Activated T-cell treated with anti-CD3 and anti-CD28 coated beads, Interleukin-2, amount 50 U/mL, for 1 hour (primary cell): Measurements from ENCODE around the gene SF3B1.
"Not testable (repeated sequence)": the region's sequence is repeated elsewhere in the genome, so short reads cannot be mapped to it uniquely, and the experiment has no call there.

Experiments used
- DNase-seq: peaks from one replicate; pipeline ENCODE4 v3.0.0-alpha.2; 2020

The SF3B1 gene, protein sequence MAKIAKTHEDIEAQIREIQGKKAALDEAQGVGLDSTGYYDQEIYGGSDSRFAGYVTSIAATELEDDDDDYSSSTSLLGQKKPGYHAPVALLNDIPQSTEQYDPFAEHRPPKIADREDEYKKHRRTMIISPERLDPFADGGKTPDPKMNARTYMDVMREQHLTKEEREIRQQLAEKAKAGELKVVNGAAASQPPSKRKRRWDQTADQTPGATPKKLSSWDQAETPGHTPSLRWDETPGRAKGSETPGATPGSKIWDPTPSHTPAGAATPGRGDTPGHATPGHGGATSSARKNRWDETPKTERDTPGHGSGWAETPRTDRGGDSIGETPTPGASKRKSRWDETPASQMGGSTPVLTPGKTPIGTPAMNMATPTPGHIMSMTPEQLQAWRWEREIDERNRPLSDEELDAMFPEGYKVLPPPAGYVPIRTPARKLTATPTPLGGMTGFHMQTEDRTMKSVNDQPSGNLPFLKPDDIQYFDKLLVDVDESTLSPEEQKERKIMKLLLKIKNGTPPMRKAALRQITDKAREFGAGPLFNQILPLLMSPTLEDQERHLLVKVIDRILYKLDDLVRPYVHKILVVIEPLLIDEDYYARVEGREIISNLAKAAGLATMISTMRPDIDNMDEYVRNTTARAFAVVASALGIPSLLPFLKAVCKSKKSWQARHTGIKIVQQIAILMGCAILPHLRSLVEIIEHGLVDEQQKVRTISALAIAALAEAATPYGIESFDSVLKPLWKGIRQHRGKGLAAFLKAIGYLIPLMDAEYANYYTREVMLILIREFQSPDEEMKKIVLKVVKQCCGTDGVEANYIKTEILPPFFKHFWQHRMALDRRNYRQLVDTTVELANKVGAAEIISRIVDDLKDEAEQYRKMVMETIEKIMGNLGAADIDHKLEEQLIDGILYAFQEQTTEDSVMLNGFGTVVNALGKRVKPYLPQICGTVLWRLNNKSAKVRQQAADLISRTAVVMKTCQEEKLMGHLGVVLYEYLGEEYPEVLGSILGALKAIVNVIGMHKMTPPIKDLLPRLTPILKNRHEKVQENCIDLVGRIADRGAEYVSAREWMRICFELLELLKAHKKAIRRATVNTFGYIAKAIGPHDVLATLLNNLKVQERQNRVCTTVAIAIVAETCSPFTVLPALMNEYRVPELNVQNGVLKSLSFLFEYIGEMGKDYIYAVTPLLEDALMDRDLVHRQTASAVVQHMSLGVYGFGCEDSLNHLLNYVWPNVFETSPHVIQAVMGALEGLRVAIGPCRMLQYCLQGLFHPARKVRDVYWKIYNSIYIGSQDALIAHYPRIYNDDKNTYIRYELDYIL

DNA sequence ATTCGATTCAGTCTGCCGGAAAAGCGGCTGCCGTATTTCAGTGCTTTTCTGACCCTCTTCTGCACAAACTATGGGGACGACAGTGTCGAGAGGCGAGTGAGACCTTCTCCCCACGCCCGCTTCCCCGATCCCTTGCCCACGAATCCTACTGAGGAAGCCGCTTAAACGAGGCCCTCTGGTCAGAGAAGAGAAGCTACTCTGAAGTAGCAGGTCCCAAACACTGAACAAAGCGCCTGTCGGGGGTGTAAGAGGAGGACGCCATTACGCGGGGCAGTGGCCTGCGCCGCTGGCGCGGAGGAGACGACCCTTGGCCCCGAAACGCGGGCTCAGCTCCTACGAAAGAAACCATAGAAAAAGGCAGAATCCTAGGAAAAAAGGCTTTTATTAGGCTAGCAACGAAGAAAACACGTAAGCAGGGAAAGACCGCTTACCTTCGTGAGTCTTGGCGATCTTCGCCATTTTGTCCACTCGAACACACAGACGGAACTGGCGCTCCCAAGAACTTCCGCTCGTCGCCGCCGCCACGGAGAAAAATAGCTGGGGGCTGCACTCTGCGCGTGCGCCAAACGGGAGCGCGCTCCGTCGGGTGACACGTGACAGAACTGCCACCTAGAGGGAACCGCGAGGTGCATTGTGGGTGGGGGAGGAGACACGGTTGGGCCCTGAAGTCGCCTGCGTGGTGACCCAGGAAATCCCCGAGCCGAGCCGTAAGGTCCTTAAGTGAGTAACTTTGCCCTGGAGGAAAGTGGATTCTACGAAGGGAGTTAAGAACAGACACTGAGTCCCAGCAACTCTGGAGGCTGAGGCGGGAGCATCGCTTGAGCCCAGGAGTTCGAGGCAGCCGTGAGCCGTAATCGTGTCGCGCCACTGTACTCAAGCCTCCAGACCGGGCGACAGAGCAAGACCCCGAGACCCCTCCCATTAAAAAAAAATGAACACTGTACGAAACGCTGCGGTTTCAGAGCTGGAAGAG is at the start of gene SF3B1:
Gene SF3B1, minus strand, starts transcription at position 488 of the 973 bp plus-strand sequence. Its CDS starts 29 bp downstream, at position 459.
- peak; percentile 98 for DNase-seq

DNA sequence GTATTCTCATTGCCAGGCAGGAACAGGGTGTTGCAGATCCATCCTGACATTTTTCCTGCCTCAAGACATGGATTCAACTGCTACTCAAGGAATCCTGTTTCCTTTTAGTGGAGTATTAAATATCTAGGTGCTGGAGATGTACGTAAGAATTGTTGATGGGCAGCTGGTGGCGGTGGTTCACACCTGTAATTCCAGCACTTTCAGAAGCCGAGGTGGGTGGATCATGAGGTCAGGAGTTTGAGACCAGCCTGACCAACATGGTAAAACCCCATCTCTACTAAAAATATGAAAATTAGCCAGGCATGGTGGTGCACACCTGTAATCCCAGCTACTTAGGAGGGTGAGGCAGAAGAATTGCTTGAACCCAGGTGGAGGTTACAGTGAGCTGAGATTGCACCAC is 49.4 kb upstream of the SF3B1 start:
- DNase-seq: not testable (repeated sequence)

DNA sequence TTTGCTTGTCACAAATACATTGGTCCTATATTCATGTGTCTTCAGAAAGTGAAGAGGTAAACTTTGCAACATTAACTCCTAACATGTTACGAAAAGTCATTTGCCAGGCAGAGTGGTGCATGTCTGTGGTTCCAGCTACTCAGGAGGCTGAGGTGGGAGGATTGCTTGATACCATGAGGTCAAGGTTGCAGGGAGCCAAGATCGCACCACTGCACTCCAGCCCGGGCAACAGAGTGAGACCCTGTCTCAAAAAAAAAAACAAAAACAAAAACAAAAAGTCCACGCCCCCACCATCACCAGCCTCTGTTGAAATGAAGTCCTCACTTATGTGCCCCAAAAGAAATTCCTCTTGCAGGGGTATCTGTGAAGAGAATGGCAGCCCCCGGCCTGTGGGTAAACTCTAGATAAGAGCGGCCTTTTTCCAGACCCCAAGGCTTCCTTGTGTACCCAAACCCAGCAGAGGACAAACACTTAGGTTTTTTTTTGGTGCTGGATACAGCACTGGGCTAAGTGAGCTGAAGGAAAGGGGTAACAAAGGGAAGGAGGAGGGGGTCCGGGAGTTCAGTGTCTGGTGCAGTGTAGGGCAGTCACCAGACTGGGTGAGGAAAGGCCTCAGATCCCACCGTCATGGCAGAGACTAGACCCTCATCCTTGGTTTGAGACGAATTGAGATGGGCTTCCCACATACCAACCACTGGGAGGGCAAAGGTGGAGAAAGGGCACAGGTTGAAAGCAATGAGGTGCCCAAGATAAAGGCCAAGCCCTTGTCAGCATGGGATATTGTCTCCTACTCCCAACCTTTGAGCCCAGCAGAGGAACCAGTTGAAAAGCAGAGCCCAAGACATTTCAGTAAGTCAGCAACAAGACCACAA is 45.6 kb upstream of the SF3B1 start:
- DNase-seq: no peak

DNA sequence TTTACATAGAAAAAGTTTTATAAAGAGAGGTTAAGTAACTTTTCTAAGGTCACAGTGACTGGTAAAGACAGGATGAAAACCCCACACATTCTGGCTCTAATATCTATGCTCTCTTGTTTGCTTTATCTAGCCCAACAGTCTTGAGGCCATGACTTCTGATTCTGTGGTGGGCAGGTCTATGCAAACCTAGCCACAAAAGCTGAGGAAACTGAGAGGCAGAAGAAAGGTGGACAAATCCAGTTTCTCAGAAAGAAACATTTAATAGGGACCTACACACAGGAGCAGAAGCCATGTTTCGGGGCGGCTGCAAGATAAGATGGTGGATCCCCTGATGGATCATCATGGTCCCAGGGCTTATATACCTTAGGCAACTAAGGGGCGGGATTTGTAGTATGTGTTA is 43.0 kb upstream of the SF3B1 start:
- DNase-seq: no peak

DNA sequence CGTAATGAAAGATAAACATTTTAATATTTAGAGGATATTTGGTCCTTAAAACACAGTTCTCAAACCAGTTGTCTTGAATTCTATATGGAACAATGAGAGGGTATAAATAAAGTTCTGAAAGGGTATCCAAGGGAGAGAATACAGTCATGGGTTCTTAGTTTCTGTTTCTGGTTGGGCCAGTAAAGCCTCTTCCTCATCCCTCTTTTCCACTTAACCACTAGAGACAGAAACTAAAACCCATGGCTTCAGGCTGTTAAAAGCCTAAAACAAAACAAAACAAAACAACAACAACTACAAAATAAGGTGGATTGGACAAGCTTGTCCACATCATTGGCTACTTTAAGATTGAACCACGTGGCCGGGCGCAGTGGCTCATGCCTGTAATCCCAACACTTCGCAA is 37.3 kb upstream of the SF3B1 start:
- no peak for DNase-seq

DNA sequence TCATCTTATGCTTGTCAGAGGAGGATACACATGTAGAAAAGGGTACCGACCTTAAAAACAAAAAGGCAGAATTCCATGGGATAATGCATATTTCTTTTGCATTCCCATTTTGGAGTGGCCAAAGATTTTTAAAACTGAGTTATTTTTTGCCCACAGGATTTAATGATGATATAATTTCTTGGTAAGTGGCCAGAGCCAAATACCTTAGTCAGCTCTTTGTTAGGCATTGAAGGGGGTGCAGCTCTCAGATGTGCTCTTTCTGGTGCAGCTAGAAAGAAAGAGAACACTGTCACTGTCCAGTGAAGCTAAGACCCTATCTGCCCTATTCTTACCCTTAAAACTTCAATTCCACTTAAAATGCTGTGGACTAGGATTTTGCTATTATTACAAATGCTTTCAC is 29.3 kb upstream of the SF3B1 start:
- no peak for DNase-seq

DNA sequence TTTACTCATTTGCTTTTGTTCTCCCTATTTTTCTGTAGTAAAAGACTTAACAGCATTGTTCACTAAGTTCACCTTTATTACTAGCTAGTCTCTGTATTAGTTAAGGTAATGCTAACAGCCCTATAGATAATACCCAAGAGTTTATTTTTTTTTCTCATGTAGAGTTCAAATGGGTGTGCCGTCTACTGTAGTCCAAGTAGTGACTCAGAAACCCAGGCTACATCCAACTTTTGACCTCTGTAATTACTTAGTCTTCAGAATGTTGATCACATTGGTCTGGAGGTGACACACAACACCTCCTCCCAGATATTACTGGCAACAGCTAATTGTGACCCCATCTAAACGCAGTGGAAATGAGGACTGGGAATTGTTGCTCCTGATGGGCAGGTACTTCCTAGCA is 26.2 kb upstream of the SF3B1 start:
- DNase-seq: no peak

DNA sequence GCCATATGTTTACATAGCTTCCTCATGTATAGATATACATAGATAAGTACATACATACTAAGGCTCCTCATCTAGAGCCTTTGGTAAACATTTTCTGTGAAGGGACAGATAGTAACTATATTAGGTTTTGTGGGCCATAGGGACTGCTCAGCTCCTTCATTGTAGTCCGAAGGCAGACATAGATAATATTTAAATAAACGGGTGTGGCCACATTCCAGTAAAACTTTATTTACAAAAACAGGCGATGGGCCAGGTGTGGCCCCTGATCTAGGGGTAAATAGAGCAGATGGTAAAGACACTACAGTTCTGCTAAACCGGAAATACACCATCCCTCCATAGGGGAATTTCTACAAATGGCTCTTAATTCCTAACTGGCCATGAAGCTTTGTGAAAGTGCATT is 25.8 kb upstream of the SF3B1 start:
- no peak for DNase-seq

DNA sequence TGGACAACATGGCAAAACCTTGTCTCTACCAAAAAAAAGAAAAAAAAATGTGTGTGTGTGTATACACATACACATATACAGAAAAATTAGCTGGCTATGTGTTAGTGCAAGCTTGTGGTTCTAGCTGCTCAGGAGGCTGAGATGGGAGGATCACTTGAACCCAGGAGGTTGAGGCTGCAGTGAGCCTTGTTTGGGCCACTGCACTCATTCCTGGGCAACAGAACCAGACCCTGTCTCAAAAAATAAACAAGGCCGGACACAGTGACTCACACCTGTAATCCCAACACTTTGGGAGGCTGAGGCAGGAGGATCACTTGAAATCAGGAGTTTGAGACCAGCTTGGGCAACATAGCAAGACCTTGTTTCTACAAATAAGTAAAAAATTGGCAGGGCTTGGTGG is 20.6 kb upstream of the SF3B1 start:
- DNase-seq: no peak

DNA sequence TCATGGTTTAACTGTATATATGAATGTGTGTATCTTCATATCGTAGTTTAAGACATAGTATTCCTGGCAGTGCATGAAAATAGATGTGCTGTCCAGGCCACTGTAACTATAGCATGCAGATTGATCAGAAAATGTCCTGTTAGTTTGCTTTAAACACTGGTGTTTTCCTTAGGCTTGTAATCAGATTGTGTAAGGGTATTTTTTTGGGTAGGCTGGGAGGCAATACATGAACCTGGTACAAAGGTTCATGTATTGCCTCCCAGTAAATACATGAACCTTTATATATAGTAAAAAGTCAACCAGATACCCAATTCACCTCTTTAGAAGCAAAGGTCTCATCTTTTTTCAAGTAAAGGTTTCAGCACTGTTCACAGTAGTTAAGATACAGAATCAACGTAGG is 20.1 kb upstream of the SF3B1 start:
- no peak for DNase-seq

DNA sequence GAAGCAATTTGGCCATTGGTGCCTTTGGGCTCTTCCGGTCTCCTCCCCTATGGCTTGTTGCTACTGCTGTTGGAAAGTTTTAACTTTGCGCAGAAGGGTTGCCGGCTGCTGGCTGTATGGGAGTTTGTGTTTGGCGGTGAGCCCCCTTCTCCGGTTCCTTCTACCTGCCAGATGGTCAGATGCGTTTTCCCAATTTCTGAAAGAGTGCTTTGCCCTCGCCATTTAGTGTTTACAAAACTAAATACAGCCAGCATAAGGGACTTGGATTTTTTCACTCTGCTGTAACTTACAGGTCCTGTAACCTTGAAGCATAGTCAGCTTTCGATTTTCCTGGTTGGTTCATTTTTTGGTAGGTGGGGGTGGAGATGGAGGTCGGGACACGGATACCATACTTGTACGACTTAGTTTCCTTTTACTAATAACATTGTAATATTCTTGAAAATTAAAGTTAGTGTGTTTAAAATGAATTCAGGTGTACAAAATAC is 19.1 kb upstream of the SF3B1 start:
- no peak for DNase-seq

DNA sequence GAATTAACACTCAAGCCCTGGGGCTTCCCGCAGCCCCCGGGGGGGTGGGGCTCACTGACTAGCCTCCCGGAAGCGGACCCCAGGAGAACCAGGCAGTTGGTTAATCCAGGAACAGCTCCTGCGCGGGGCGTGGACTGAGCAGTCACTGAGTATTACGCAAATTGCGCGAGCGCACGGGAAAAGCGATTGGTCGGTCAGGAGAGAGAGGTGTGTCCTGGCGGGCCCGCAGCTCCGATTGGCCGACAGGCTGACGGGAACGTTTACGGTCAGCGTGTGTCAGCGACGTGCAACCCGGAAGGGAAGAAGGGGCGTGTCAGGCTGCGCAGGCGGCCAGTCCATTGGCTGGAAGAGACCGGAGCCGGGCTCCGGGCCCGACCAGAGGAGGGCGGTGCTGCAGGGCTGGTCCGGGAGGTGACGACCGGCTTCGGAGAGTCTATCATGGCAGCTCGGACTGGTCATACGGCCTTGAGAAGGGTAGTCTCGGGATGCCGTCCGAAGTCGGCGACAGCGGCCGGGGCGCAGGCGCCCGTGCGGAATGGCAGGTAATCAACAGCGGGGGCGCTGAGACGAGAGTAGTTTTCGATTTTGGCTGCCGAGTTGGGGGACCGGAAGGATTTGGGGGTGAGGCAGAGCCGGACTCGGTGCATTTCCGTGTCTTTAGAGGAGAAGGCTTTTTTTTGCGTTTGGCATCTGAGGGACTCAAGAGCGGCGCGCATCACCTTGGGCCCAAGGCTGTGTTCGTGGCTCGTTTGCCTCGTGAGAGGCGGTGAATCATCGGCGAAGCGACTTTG is 18.5 kb upstream of the SF3B1 start, which contains the start of gene COQ10B:
Gene COQ10B, plus strand, starts transcription at position 430 of the 791 bp plus-strand sequence. Its CDS starts 9 bp downstream, at position 439.
- DNase-seq: peak; percentile 95

DNA sequence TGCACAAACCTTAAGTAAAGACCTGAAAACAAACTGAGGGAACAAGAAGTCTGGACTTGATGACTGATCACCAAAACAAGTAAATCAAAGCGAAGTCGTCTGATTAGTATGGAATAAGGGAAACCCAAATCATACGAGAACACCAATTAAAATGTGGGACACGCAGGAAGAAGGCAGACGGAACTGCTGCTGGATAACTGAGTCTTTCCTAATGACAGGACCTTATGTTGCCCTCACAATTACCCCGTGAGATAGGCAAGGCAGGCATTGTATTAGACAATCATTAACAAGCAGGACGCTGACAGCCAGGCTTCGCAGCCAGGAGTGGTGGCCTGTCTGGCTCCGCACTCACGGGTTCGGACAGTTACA is 17.9 kb upstream of the SF3B1 start:
- DNase-seq: no peak

DNA sequence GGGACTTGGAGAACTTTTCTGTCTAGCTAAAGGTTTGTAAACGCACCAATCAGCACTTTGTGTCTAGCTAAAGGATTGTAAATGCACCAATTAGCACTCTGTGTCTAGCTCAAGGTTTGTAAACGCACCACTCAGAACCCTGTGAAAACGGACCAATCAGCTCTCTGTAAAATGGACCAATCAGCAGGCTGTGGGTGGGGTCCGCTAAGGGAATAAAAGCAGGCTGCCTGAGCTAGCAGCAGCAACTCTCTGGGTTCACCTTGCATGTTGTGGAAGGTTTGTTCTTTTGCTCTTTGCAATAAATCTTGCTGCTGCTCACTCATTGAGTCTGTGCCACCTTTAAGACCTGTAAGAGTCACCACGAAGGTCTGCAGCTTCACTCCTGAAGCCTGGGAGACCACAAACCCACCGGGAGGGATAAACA is 16.1 kb upstream of the SF3B1 start:
- DNase-seq: not testable (repeated sequence)

DNA sequence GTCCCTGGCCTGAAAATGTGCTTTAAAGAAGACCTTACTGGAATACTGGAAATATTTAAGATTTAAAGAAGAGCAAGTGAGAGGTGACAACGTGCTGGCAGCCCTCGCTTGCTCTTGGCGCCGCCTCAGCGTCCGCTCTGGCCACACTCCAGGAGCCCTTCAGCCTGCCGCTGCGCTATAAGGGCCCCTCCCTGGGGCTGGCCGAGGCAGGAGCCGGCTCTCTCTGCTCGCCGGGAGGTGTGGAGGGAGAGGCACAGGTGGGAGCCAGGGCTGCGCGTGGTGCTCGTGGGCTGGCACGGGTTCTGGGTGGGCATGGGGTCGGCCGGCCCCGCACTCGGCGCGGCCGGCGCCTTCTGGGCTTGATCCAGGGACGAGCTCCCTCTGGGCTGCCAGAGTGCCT is 15.6 kb upstream of the SF3B1 start:
- DNase-seq: no peak

DNA sequence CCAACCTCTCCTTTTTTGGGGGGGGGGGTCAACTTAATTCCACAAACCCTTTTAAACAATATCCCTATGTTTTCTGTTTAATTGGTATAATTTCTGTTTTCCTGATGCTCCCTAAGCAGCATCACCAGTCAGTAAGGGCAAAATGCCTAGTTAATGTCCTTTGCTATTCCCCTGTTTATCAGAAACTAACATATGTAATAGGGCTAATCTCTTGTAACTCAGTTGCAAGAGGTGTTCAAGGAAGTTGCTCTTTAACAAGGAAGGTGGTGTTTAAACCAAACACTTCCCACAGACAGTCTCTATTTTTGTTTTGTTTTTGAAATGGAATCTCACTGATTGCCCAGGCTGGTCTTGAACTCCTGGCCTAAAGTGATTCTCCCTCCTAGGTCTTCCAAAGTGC is 12.0 kb upstream of the SF3B1 start:
- DNase-seq: no peak

DNA sequence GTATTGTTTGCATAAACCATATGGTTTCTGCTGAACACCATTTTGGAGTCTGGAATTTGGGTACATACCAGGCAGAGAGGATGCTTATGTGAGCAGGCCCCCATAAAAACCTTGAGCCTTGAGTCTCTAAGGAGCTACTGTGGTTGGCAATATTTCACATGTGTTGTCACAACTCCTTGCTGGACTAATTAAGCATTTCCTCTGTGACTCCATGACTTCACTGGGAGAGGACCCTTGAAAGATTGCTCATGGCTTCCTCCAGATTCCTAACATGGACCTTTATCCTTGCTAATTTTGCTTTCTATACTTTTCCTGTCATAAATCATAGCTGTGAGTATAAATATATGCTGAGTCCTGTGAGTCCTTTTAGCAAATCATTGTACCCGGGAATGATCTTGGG is 10.9 kb upstream of the SF3B1 start:
- no peak for DNase-seq

DNA sequence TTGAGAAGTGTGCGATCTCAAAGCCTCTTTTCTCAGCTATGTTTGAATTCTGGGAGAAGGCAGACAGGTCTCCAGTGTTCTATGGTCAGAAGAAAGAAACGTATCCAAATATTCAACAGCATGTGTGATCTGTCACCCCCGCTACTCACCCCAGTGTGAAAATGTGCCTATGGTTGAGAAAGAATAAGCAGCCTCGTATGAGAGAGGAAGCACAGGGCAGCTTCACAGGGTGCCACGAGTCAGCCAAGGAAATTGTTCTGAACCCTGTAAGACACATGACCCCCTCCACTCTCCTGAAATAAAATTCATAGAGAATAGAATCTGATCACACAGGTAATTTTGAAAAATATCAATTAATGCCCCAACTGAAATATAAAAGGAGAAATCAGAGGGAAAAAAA is 8.0 kb upstream of the SF3B1 start:
- no peak for DNase-seq

DNA sequence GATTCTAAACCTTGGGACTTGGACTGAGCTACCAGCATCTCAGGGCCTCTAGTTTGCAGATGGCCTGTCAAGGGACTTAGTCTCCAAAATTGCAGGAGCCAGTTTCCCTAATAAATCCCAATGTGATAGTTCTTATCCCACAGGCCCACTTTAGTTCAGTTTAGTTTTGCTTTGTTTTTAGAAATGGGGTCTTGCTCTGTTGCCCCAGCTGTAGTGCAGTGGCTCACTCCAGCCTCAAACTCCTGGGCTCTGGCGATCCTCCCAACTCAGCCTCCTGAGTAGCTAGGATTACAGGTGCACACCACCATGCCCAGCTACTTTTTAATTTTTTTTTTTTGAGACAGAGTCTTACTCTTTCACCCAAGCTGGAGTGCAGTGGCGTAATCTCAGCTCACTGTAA is 2.6 kb upstream of the SF3B1 start:
- DNase-seq: no peak
